GM20431 (cell line): ENCODE data around the gene METRN.
"Not testable (repeated sequence)": the region's sequence is repeated elsewhere in the genome, so short reads cannot be mapped to it uniquely, and the experiment has no call there.

ENCODE experiments used
- in situ Hi-C: fragments of 300-500 bp; cut with MseI, MboI; formaldehyde crosslinking; loops from one replicate; pipeline ENCODE4 v1.15.0; 2020; ENCODE audit warnings: low sequenced_read_pairs; ENCODE audit not compliant: unreplicated experiment

The METRN gene

GRCh38 chr16:732332-732731 lies 17.4 kb downstream of the METRN start:
- in situ Hi-C loops, result no loop called here

GRCh38 chr16:732936-733335 lies 18.0 kb downstream of the METRN start:
- in situ Hi-C loops, result no loop called here

GRCh38 chr16:733382-734207 lies 18.7 kb downstream of the METRN start:
- in situ Hi-C loops, result no loop called here

DNA sequence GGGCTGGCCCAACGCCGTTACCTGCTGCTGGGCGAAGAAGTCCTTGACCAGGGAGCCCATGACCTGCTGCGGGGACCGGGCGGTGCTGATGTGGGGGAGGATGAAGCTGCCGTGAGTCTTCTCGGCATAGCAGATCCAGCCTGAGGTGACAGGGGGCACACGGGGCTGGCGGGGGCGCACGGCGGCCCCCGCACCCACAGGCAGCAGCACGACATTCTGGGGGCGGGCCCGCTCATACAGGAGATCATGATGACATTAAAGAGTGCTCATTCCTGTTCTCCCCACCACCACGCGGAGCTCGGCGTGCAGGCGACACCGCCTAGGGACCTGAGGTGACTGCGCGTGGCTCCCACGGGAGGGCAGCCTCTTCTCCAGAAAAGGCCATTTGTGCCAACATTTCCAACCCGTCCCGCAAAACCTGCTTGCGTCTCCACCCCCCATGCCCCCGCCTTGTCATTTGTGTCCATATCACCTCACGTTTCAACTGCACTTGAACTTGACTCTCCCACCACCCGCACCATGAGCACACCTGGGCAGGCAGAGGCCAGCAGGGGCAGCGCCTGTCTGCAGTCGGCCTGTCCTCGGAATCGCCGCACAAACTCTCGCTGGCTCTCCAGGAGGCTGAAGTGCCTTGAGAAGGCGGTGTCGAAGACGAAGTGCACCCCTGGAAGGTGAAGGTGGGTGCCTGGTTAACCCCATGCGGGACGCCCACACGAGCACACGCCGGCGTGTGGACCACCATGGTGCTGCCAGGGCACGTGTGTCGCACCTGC lies 19.5 kb downstream of the METRN start:
- in situ Hi-C loops, result no loop called here

DNA sequence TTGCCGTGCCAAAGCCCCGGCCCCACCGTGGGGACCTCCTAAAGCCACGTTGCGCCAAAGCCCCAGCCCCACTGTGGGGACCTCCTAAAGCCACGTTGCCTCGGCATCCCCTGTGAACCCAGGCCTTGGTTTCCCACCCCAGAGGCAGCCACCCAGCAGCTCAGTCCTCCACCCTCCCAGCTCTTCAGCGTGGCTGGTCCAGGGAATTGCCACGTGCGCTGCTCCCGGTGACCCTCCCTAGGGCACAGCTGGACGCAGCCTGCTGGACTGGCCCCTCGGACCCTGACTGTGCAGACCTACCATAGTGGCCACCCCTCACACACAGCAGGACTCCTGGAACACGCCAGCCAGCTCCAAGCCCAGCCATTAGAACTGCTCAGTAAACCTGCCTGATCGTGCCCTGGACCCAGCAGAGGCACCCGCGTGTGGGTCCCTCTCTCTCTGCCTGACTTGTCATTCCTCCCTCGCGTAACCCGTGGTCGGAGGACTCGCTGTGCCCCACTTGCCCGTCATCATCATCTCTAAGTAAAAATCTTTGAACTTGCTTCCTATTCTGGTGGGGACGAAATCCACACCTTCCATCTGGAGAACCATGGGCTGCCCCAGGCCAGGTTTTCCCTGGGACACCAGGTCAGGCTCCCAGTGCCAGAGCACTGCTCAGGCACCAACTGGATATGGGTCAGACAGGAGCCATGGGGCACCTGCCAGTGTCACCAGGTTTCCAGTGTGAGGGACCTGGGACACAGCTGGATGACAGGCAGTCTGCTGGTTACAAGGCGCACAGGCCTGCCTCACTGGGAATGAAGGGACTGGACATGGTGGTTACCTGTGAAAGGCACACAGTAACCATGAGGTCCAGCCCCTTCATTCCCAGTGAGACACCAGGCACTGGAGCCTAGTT lies 20.3 kb downstream of the METRN start:
- in situ Hi-C loops, result no loop called here

- in situ Hi-C loops, result no loop called here
These were observed 21.1 kb downstream of the METRN start for GRCh38 chr16:735982-736453.

DNA sequence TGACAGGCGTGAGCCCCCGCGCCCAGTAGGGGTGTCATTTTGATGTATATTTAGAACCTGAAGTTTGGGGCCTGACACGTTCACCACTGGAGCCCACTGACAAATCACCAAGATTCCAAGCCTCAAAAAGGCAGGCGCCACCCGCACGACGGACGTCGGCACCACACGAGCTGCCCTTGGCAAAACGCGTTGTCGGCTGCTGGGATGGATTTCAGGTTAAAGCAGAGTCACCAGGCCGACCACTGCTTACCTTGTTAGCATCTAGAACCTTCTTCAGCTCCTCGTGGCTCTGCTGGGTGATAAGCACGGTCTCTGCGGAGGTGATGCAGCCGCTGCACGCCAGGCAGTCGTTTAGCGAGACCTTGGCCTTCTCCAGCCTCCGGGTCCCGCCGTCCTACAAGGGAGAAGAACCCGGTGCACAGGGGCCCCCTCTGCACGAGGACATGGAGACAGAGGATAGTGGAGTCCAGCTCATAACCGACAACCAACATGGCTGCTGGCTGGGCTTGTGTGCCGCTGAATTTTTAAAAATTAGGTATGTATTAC lies 22.1 kb downstream of the METRN start:
- in situ Hi-C loops, result no loop called here

GRCh38 chr16:739560-740458 lies 24.9 kb downstream of the METRN start:
- in situ Hi-C loops, result no loop called here

- in situ Hi-C loops, result no loop called here
These were observed 25.5 kb downstream of the METRN start for GRCh38 chr16:740459-740763.

GRCh38 chr16:740764-741505 lies 26.0 kb downstream of the METRN start, which contains the start of gene CIAO3:
CIAO3 (minus strand) TSS chr16:740997; CDS start chr16:740985, 12 bp downstream.
- in situ Hi-C loops, result no loop called here

DNA sequence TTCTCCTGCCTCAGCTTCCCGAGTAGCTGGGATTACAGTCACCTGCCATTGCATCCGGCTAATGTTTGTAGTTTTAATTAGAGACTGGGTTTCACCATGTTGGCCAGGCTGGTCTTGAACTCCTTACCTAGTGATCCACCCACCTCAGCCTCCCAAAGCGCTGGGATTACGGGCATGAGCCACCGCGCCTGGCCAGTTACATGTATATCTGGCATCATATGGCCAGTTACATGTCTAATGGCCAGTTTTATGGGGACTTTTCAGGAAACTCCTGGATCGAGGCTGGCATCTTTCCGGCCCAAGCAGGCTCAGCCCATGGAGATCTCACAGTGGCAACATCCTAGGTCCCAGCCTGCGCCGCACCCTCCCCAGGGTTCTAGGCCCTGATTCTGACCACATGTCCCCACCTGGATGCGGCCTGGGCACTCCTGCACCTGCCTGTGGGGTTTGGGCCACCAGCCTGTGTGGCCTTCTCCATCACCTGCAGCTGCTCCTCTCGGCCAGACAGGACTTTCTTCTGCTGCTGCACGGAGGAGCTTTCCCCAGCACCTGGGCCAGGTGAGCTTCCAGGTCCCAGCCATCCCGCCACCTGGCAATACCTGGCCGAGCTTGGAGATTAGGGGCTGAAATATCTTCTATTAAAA lies 27.2 kb downstream of the METRN start:
- in situ Hi-C loops, result no loop called here

- in situ Hi-C loops, result not testable (repeated sequence)
These were observed 28.0 kb downstream of the METRN start for GRCh38 chr16:742894-743293.

DNA sequence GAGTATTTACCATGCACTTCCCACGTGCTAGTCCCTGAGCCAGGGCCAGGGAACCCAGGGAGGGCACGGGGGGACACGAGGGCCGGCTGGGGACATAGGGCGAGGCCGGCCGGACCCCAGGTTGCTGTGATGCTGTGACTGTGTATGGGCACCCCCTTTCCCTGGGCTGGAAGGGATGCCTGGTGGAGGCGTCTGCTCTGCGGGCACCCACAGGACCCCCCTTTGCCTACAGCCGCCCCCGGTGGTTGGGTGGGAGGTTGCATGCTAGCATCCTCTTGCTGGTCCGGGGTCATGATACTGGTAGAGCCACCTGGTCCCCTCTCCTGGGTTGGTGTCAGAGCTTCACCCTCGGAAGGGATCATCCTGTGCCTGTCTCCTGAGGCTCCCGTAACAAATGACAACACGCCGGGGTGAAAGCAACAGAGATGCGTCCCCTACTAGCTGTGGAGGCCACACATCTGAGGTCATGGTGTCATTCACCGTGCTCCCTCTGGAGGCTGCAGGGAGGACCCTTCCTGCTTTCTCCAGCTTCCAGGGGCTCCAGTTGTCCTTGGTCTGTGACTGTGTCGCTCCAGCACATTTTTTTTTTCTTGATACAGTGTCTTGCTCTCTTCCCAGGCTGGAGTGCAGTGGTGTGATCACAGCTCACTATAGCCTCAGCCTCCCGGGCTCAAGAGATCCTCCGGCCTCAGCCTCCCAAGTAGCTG lies 29.0 kb downstream of the METRN start:
- in situ Hi-C loops, result no loop called here

GRCh38 chr16:745739-746138 lies 30.8 kb downstream of the METRN start:
- in situ Hi-C loops, result no loop called here

- in situ Hi-C loops, result no loop called here
These were observed 31.7 kb downstream of the METRN start for GRCh38 chr16:746637-747036.

DNA sequence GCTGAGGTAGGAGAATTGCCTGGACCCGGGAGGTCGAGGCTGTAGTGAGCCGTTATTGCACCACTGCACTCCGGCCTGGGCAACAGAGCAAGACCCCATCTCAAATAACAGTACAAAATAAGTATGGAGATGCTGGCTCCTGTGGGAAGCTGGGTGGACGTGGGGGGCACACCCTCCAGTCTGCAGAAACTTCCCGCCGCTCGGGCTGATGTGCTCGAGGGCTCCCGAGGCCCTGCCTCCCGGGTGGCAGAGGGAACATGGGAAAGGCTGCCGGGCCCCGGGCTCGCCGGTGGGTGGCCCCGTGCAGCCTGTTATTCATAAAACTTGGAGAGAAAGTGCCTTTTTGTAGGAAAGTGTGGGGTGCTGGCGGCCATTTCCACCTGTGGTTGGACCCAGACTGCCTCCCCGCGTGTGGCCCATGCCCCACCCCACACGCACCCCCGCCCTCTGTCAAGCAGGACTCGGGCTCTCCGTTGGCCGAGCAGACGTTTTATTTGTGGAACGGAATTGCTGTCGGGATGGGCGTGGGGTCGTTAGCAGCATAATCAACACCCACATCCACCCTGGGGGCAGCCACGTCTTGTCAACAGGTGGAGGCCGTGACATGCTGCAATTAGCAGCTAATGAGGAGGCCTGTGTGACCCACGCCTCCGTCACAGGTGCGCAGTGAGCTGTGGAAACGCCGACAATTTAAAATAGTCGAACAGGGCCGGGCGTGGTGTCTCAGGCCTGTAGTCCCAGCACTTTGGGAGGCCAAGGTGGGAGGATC lies 33.2 kb downstream of the METRN start:
- in situ Hi-C loops, result no loop called here

DNA sequence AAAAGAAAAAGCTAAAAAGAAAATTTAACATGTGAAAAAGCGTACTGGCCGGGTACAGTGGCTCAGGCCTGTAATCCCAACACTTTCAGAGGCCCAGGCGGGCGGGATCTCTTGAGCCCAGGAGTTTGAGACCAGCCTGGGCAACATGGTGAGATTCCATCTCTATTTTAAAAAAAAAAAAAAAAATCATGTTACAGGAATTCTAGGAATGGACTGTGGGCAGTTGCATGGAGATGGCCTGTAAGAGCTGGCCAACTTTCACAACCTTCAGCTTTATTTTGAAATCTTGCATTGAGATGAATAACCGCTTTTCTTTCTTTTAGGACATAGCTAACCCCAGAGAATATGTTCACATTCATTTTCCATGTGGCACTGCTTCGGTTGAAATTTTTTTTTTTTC lies 34.1 kb downstream of the METRN start:
- in situ Hi-C loops, result no loop called here
